Sigmoid colon (tissue), 7 donors: ENCODE results near the gene AP2S1. TPM values are rescaled to one million over a fixed set of nuclear protein-coding genes. Genes with fewer than 3 reads are reported as not detected.
"Not testable (repeated sequence)": the region's sequence is repeated elsewhere in the genome, so short reads cannot be mapped to it uniquely, and the experiment has no call there.

Experiments used
- DNase-seq: peaks from one replicate; pipeline ENCODE4 v3.0.0-alpha.2; 2019
- H3K27ac ChIP-seq, 4 donors: fragments of 200-600 bp; sonication (generic); one replicate each; pipeline ENCODE4 v1.5.1; 2016 to 2019; ENCODE audit warnings: mild to moderate bottlenecking in 1 of 4
- H3K27me3 ChIP-seq, 3 donors: fragments of 200-600 bp; sonication (generic); one replicate each; pipeline ENCODE4 v1.5.1; 2019; ENCODE audit warnings: mild to moderate bottlenecking in 1 of 3
- H3K36me3 ChIP-seq, 4 donors: fragments of 200-600 bp; sonication (generic); one replicate each; pipeline ENCODE4 v1.5.1; 2016 to 2019
- H3K4me1 ChIP-seq, 4 donors: fragments of 200-600 bp; sonication (generic); one replicate each; pipeline ENCODE4 v1.5.1; 2017 to 2019
- H3K4me3 ChIP-seq, 4 donors: fragments of 200-600 bp; sonication (generic); one replicate each; pipeline ENCODE4 v1.5.1; 2017 to 2019; ENCODE audit warnings: mild to moderate bottlenecking in 2 of 4, moderate library complexity in 1 of 4
- H3K9me3 ChIP-seq, 4 donors: fragments of 200-600 bp in 3 of 4; sonication (generic) in 3 of 4; one replicate each; pipeline versions ENCODE4 v1.5.1 to v1.6.1; 2013 to 2019
- EP300 ChIP-seq, 4 donors: sonication (generic); formaldehyde crosslinking; IDR thresholded peaks; one replicate each; pipeline ENCODE4 v1.6.1; 2017; ENCODE audit warnings: antibody characterized with exemption in 4 of 4
- POLR2A ChIP-seq, 2 donors: fragments of 450-650 bp; IDR thresholded peaks; one replicate each; pipeline ENCODE4 v1.6.1; 2016; ENCODE audit warnings: antibody characterized with exemption in 2 of 2, mild to moderate bottlenecking in 2 of 2, moderate library complexity in 2 of 2
- POLR2AphosphoS5 ChIP-seq, 4 donors: sonication (generic); formaldehyde crosslinking; IDR thresholded peaks; one replicate each; pipeline ENCODE4 v1.6.1; 2017; ENCODE audit warnings: antibody characterized with exemption in 4 of 4
- WGBS, 2 donors: extraction: QIAGEN DNeasy Blood & Tissue Kit; methylation state at CpG; one replicate each; pipeline ENCODE4 v1.1.7; 2013; 5-methylcytosine and 5-hydroxymethylcytosine counted together
- intact Hi-C: fragments of 100-400 bp; cut with DNase I; formaldehyde crosslinking; loops from one replicate; pipeline ENCODE4 v1.15.1; 2023
- polyA plus RNA-seq, 3 donors: library from polyadenylated mRNA; stranded (reverse); fragments of 200-250 nt; gene quantifications; one replicate each; pipeline ENCODE4 v1.2.3, GENCODE V29; 2013
- total RNA-seq, 4 donors: library from RNA; depleted of rRNA; stranded (reverse); fragments of >200 nt; gene quantifications; one replicate each; pipeline ENCODE4 v1.1.0, GENCODE V29; 2016
- TF ChIP-seq, protein P1 (sequence below), 4 experiments: fragments of 450-650 bp in 3 of 4; fragments of 200-600 bp in 1 of 4; IDR thresholded peaks; one replicate each; pipeline ENCODE4 v1.5.1; 2016 to 2019; ENCODE audit warnings: antibody characterized with exemption in 4 of 4, mild to moderate bottlenecking in 3 of 4, moderate library complexity in 2 of 4
- donor health status: healthy with polysubstance abuse.
- donor health status: Bipolar disorder and iron deficiency.
- donor health status: healthy.

Gene AP2S1
- total and polyA plus RNA-seq, 7 donors: 52.4 to 167 (median 84.3) TPM

DNA sequence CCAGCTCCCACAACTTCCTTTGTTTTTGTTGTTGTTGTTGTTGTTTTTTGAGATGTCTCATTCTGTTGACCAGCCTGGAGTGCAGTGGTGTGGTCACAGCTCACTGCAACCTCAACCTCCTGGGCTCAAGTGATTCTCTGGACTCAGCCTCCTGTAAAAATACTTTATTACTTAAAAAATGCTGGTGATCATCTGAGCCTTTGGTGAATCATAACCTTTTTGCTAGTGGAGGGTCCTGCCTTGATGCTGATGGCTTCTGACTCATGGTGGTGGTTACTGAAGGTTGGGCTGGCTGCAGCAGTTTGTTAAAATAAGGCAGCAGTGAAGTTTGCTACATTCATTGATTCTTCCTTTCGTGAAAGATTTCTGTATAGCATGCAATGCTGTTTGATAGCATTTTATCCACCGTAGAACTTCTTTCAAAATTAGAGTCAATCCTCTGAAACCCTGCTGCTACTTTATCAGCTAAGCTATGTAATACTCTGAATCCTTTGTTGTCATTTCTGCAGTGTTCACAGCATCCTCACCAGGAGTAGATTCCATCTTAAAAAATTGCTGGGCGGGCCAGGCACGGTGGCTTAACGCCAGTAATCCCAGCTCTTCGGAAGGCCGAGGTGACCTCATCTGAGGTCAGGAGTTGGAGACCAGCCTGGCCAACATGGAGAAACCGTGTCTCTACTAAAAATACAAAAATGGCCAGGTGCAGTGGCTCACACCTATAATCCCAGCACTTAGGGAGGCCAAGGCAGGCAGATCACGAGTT lies 28.1 kb upstream of the AP2S1 start:
- no peak for DNase-seq
- H3K36me3 ChIP-seq: no peaks in the 10 kb centered on the region
- H3K9me3 ChIP-seq: no peaks in the 10 kb centered on the region
- intact Hi-C loops: no loop called here
- TF ChIP-seq POLR2AphosphoS5 (IDR thresholded peaks at IDR 0.05) (no peak), EP300 (IDR thresholded peaks at IDR 0.05) (no peak), POLR2A (IDR thresholded peaks at IDR 0.05) (no peak)
- TF ChIP-seq, protein P1, sequence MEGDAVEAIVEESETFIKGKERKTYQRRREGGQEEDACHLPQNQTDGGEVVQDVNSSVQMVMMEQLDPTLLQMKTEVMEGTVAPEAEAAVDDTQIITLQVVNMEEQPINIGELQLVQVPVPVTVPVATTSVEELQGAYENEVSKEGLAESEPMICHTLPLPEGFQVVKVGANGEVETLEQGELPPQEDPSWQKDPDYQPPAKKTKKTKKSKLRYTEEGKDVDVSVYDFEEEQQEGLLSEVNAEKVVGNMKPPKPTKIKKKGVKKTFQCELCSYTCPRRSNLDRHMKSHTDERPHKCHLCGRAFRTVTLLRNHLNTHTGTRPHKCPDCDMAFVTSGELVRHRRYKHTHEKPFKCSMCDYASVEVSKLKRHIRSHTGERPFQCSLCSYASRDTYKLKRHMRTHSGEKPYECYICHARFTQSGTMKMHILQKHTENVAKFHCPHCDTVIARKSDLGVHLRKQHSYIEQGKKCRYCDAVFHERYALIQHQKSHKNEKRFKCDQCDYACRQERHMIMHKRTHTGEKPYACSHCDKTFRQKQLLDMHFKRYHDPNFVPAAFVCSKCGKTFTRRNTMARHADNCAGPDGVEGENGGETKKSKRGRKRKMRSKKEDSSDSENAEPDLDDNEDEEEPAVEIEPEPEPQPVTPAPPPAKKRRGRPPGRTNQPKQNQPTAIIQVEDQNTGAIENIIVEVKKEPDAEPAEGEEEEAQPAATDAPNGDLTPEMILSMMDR (IDR thresholded peaks at IDR 0.05): no peak
- H3K27me3 ChIP-seq: no peaks in the 10 kb centered on the region
- WGBS, 2 donors: 88 to 90% methylated on average over 9 of the region's 9 CpGs
- H3K4me3 ChIP-seq: no peak overlapping the region
- no peak overlapping the region for H3K27ac ChIP-seq
- H3K4me1 ChIP-seq: peaks cover 0 to 8% (median 2%) of the 10 kb centered on the region in 4 donors

DNA sequence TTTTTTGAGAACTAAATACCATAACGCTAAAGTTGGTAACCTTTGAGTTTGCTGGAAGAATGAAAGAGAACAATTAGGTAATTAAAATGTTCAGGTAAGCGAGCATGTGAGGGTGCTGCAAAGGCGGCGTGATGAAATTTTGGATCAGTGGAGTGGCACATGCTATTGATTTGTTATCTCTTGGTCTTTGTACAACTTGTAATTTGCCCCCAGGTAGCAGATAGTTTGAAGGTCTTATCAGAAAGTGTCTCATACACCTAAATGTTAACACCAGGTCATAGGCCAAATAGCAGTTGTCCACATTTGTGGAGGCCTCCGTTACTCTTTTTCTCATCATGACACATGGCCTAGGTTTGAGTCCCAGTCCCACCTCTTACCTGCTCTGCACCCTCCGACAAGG lies 25.0 kb upstream of the AP2S1 start:
- Histone ChIP-seq H3K27ac (no peak overlapping the region), H3K9me3 (no peaks in the 10 kb centered on the region), H3K27me3 (no peaks in the 10 kb centered on the region), H3K4me1 (peaks cover 0 to 4% (median 0%) of the 10 kb centered on the region in 4 donors), H3K4me3 (no peak overlapping the region), H3K36me3 (no peaks in the 10 kb centered on the region)
- no peak for DNase-seq
- intact Hi-C loops: no loop called here
- 90 to 95% methylated on average over 6 of the region's 6 CpGs for WGBS, 2 donors
- TF ChIP-seq EP300 (IDR thresholded peaks at IDR 0.05) (no peak), POLR2AphosphoS5 (IDR thresholded peaks at IDR 0.05) (no peak)
- TF ChIP-seq, protein P1 (IDR thresholded peaks at IDR 0.05): no peak

DNA sequence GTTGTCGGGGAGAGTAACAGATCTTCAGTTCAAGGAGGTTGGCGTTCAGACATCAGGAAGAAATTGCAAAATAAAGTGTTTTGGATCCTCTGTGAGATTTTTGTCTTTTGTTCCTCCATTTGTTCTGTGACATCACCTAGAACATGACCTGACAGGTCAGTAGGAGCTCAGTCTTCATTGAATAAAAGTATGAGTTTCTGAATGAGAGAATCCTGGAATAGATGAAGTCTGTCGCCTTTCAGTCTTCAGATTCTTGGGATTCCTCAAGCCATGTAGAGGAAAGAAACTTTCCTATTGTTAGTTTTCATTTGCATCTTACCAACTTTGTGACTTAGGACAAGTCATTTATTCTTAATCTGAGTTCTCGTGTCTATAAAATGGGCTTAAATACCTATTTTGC lies 24.6 kb upstream of the AP2S1 start:
- H3K9me3 ChIP-seq: no peaks in the 10 kb centered on the region
- no peak for DNase-seq
- intact Hi-C loops: no loop called here
- no peak overlapping the region for H3K27ac ChIP-seq
- TF ChIP-seq POLR2A (IDR thresholded peaks at IDR 0.05) (no peak), EP300 (IDR thresholded peaks at IDR 0.05) (no peak), POLR2AphosphoS5 (IDR thresholded peaks at IDR 0.05) (no peak)
- TF ChIP-seq, protein P1 (IDR thresholded peaks at IDR 0.05): no peak
- H3K36me3 ChIP-seq: no peaks in the 10 kb centered on the region
- no peak overlapping the region for H3K4me3 ChIP-seq
- no peaks in the 10 kb centered on the region for H3K27me3 ChIP-seq
- WGBS, 2 donors: 80 to 82% methylated on average over 4 of the region's 4 CpGs
- H3K4me1 ChIP-seq: peaks cover 0 to 4% (median 0%) of the 10 kb centered on the region in 4 donors

DNA sequence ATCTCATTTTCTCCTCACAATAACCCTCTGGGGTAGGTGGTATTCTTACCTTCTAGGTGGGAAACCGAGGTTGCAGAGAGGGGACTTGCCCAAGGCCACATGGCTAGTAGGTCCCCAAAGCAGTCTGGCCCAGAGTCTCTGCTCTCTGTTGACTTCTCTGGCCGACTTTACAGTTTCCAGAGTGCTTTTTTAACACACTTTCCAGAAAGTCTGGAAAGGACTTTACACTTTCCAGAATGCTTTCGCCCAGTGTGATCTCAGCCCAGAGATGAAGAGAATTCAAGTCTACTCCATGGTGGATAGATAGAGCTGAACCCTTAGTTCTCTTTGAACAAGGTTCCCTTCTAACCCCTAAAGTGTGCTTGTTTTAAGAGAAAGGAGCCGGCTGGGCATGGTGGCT lies 22.3 kb upstream of the AP2S1 start:
- TF ChIP-seq POLR2A (IDR thresholded peaks at IDR 0.05) (no peak), POLR2AphosphoS5 (IDR thresholded peaks at IDR 0.05) (no peak), EP300 (IDR thresholded peaks at IDR 0.05) (no peak)
- TF ChIP-seq, protein P1 (IDR thresholded peaks at IDR 0.05): no peak
- no peaks in the 10 kb centered on the region for H3K27me3 ChIP-seq
- H3K27ac ChIP-seq: no peak overlapping the region
- no peak for DNase-seq
- 80 to 82% methylated on average over 4 of the region's 4 CpGs for WGBS, 2 donors
- peaks cover 0 to 11% (median 1%) of the 10 kb centered on the region in 4 donors for H3K4me1 ChIP-seq
- H3K36me3 ChIP-seq: no peaks in the 10 kb centered on the region
- no peak overlapping the region for H3K4me3 ChIP-seq
- intact Hi-C loops: no loop called here
- no peaks in the 10 kb centered on the region for H3K9me3 ChIP-seq

DNA sequence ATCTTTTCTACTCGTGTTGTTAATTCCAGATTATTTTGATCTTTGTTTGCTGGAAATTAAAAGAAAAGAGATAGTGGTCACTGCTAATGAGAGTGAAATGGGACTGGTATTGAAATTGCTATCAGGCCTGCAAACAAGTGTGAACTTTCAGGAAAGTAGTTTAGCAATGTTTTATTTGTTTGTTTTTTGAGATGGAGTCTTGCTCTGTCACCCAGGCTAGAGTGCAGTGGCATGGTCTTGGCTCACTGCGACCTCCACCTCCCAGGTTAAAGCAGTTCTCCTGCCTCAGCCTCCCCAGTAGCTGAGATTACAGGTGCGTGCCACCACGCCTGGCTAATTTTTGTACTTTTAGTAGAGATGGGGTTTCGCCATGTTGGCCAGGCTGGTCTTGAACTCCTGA lies 20.5 kb upstream of the AP2S1 start:
- H3K9me3 ChIP-seq, intact Hi-C loops, H3K27me3 ChIP-seq, H3K27ac ChIP-seq, H3K36me3 ChIP-seq, H3K4me3 ChIP-seq, DNase-seq: not testable (repeated sequence)
- H3K4me1 ChIP-seq: peaks cover 0 to 29% (median 18%) of the 10 kb centered on the region in 4 donors
- 92 to 97% methylated on average over 5 of the region's 5 CpGs for WGBS, 2 donors
